H1 (cell line): ENCODE results near the gene JMJD8. TPM values are rescaled to one million over a fixed set of nuclear protein-coding genes. Genes with fewer than 3 reads are reported as not detected.

Experiments
- CTCF ChIA-PET: fragments of 300-600 bp; sonication (Branson Sonifier 250); formaldehyde crosslinking; loops from one replicate; lab custom pipeline; 2021; ENCODE audit not compliant: partially characterized antibody; lab: Charles Lee
- POLR2A ChIA-PET: fragments of 300-600 bp; sonication (Branson Sonifier 250); formaldehyde crosslinking; loops from one replicate; lab custom pipeline; 2021; ENCODE audit warnings: inconsistent platforms; ENCODE audit not compliant: partially characterized antibody; lab: Charles Lee
- DNase-seq, 2 experiments: peaks; one replicate each; pipeline versions ENCODE4 v3.0.0 to v3.0.0-alpha.2; 2010 to 2022; ENCODE audit warnings: low spot score in 2 of 2, low read depth in 1 of 2, mixed read lengths in 1 of 2
- FAIRE-seq: peaks from 2 replicates; lab custom pipeline; 2011; peaks lifted over from hg19 to GRCh38; lab: Jason Lieb, UNC
- H2AFZ ChIP-seq: 2 replicates; pipeline ENCODE4 v1.8.1; 2012; ENCODE audit warnings: low read length, inconsistent platforms
- H2AK5ac ChIP-seq: 2 replicates; pipeline ENCODE4 v1.6.1; 2013; ENCODE audit warnings: low read depth, low read length
- H2BK120ac ChIP-seq: replicated peaks from 2 replicates; pipeline ENCODE3; 2013; ENCODE audit warnings: low read depth, low read length, inconsistent platforms
- H2BK12ac ChIP-seq: 2 replicates; pipeline ENCODE4 v1.6.1; 2013; ENCODE audit warnings: low read depth, low read length
- H2BK15ac ChIP-seq: 2 replicates; pipeline ENCODE4 v1.6.1; 2013; ENCODE audit warnings: low read length
- H2BK20ac ChIP-seq: 2 replicates; pipeline ENCODE4 v1.6.1; 2013; ENCODE audit warnings: low read length
- H2BK5ac ChIP-seq: 2 replicates; pipeline ENCODE4 v1.6.1; 2013; ENCODE audit warnings: low read depth, low read length
- H3K14ac ChIP-seq: 2 replicates; pipeline ENCODE4 v1.6.1; 2013; ENCODE audit warnings: inconsistent platforms; ENCODE audit not compliant: insufficient read length
- H3K18ac ChIP-seq: 2 replicates; pipeline ENCODE4 v1.6.1; 2013; ENCODE audit warnings: low read length; ENCODE audit errors: extremely low read depth
- H3K23ac ChIP-seq: 2 replicates; pipeline ENCODE4 v1.6.1; 2013; ENCODE audit warnings: inconsistent platforms; ENCODE audit not compliant: insufficient read length
- H3K23me2 ChIP-seq: 2 replicates; pipeline ENCODE4 v1.6.1; 2013; ENCODE audit warnings: low read depth, low read length
- H3K27ac ChIP-seq: 2 replicates; pipeline ENCODE4 v1.6.1; 2011; ENCODE audit warnings: low read depth, low read length, inconsistent platforms
- H3K27me3 ChIP-seq, 4 experiments: replicated peaks in 1 of 4; 1 replicate in 1 of 4; 2 replicates in 3 of 4; pipeline versions ENCODE4 v1.6.1 to v1.8.1; 2011 to 2013; ENCODE audit warnings: low read length in 3 of 4, mild to moderate bottlenecking in 3 of 4, inconsistent platforms in 2 of 4, mixed read lengths in 2 of 4, moderate library complexity in 1 of 4; ENCODE audit not compliant: control insufficient read depth in 3 of 4, insufficient read depth in 3 of 4; ENCODE audit errors: extremely low read depth in 1 of 4
- H3K36me3 ChIP-seq, 4 experiments: 2 replicates each; pipeline versions ENCODE4 v1.6.1 to v1.8.1; 2011 to 2013; ENCODE audit warnings: mild to moderate bottlenecking in 4 of 4, low read length in 3 of 4, moderate library complexity in 2 of 4, control low read depth in 1 of 4, inconsistent platforms in 1 of 4; ENCODE audit not compliant: insufficient read depth in 4 of 4, control insufficient read depth in 2 of 4
- H3K4ac ChIP-seq: replicated peaks from 2 replicates; pipeline ENCODE3; 2013; ENCODE audit warnings: low read length, low read depth, mixed read lengths, inconsistent platforms; ENCODE audit not compliant: insufficient read length
- H3K4me1 ChIP-seq, 4 experiments: replicated peaks in 1 of 4; 1 replicate in 1 of 4; 2 replicates in 3 of 4; pipeline versions ENCODE4 v1.6.1 to v1.8.1; 2011 to 2013; ENCODE audit warnings: low read length in 3 of 4, inconsistent platforms in 2 of 4, mixed read lengths in 1 of 4; ENCODE audit not compliant: insufficient read depth in 4 of 4, control insufficient read depth in 3 of 4
- H3K4me2 ChIP-seq, 2 experiments: 2 replicates each; pipeline versions ENCODE4 v1.6.1 to v1.8.1; 2011 to 2013; ENCODE audit warnings: low read depth in 2 of 2, low read length in 2 of 2, control low read depth in 1 of 2, inconsistent platforms in 1 of 2, mild to moderate bottlenecking in 1 of 2; ENCODE audit not compliant: insufficient read depth in 1 of 2
- H3K4me3 ChIP-seq, 4 experiments: fragments of 200-600, 300-600 bp in 1 of 4; sonication (generic), shearing (Covaris generic), sonication (Bioruptor Twin) in 1 of 4; 2 replicates each; pipeline versions ENCODE4 v1.5.1 to v1.8.1; 2011 to 2016; ENCODE audit warnings: low read length in 4 of 4, low read depth in 3 of 4, control low read depth in 2 of 4, inconsistent platforms in 2 of 4, mild to moderate bottlenecking in 2 of 4, mixed read lengths in 1 of 4, moderate library complexity in 1 of 4; ENCODE audit not compliant: insufficient read depth in 2 of 4; ENCODE audit errors: extremely low read depth in 1 of 4
- H3K56ac ChIP-seq: replicated peaks from 2 replicates; pipeline ENCODE3; 2013; ENCODE audit warnings: low read depth, mild to moderate bottlenecking, mixed read lengths, low read length, inconsistent platforms; ENCODE audit not compliant: insufficient read length
- H3K79me1 ChIP-seq: 2 replicates; pipeline ENCODE4 v1.6.1; 2013; ENCODE audit warnings: low read depth, low read length, control low read depth
- H3K79me2 ChIP-seq, 2 experiments: 2 replicates each; pipeline versions ENCODE4 v1.6.1 to v1.8.1; 2012 to 2013; ENCODE audit warnings: low read length in 2 of 2, mild to moderate bottlenecking in 2 of 2, inconsistent platforms in 1 of 2; ENCODE audit not compliant: insufficient read depth in 2 of 2, control insufficient read depth in 1 of 2
- H3K9ac ChIP-seq, 4 experiments: replicated peaks in 1 of 4; 1 replicate in 1 of 4; 2 replicates in 3 of 4; pipeline versions ENCODE4 v1.6.1 to v1.8.1; 2011 to 2013; ENCODE audit warnings: low read depth in 3 of 4, low read length in 3 of 4, control low read depth in 2 of 4, mild to moderate bottlenecking in 2 of 4, moderate library complexity in 2 of 4, inconsistent platforms in 1 of 4; ENCODE audit errors: extremely low read depth in 1 of 4
- H3K9me3 ChIP-seq, 2 experiments: 2 replicates each; pipeline versions ENCODE4 v1.6.1 to v1.8.1; 2012 to 2013; ENCODE audit warnings: mild to moderate bottlenecking in 2 of 2, moderate library complexity in 2 of 2, control low read depth in 1 of 2, inconsistent platforms in 1 of 2, low read depth in 1 of 2, low read length in 1 of 2, mixed read lengths in 1 of 2; ENCODE audit not compliant: insufficient read depth in 2 of 2
- H4K20me1 ChIP-seq, 2 experiments: replicated peaks in 1 of 2; 2 replicates each; pipeline versions ENCODE3 to v1.8.1; 2011 to 2013; ENCODE audit warnings: inconsistent platforms in 2 of 2, low read length in 2 of 2, mild to moderate bottlenecking in 1 of 2; ENCODE audit not compliant: insufficient read depth in 2 of 2, control insufficient read depth in 1 of 2
- H4K5ac ChIP-seq: 2 replicates; pipeline ENCODE4 v1.6.1; 2013; ENCODE audit warnings: low read length, low read depth, mixed read lengths, inconsistent platforms; ENCODE audit not compliant: insufficient read length
- H4K8ac ChIP-seq: 2 replicates; pipeline ENCODE4 v1.8.0; 2013; ENCODE audit warnings: mild to moderate bottlenecking, moderate library complexity, low read length, inconsistent platforms; ENCODE audit not compliant: insufficient read depth; ENCODE audit errors: extremely low read depth
- H4K91ac ChIP-seq: replicated peaks from 2 replicates; pipeline ENCODE3; 2013; ENCODE audit warnings: low read length, mixed read lengths, inconsistent platforms; ENCODE audit not compliant: insufficient read length
- CHD1 ChIP-seq: IDR thresholded peaks from 2 replicates; pipeline ENCODE4 v1.6.1; 2012; ENCODE audit warnings: low read depth, low read length, improper control_type of control experiment
- CHD2 ChIP-seq: IDR thresholded peaks from 2 replicates; pipeline ENCODE4 v1.6.1; 2012; ENCODE audit warnings: low read length, improper control_type of control experiment
- JUND ChIP-seq: IDR thresholded peaks from 2 replicates; pipeline ENCODE4 v1.6.1; 2011; ENCODE audit warnings: mild to moderate bottlenecking, improper control_type of control experiment, low read length
- POLR2A ChIP-seq, 2 experiments: IDR thresholded peaks; 1 replicate in 1 of 2; 2 replicates in 1 of 2; pipeline ENCODE4 v1.6.1; 2011; ENCODE audit warnings: low read depth in 2 of 2, low read length in 2 of 2, mild to moderate bottlenecking in 2 of 2; ENCODE audit errors: control extremely low read depth in 1 of 2
- SAP30 ChIP-seq: fragments of 300-600 bp; sonication (generic); IDR thresholded peaks from 2 replicates; pipeline ENCODE4 v1.7.1; 2012; ENCODE audit warnings: low read length, moderate library complexity, mild to moderate bottlenecking, inconsistent platforms; ENCODE audit not compliant: insufficient read depth, insufficient replicate concordance
- WGBS, 2 experiments: shearing (Covaris generic) in 1 of 2; methylation state at CpG; one replicate each; pipeline versions ENCODE4 v1.1.6 to v1.1.7; 2013 to 2015; ENCODE audit warnings: low lambda C conversion rate in 2 of 2, mixed read lengths in 2 of 2, inconsistent platforms in 1 of 2, low coverage in 1 of 2, missing lambda C conversion rate in 1 of 2; ENCODE audit not compliant: insufficient replicate concordance in 2 of 2, insufficient coverage in 1 of 2, insufficient read length in 1 of 2; ENCODE audit errors: extremely low coverage in 1 of 2, missing lambda C conversion rate in 1 of 2; 5-methylcytosine and 5-hydroxymethylcytosine counted together
- polyA plus RNA-seq, 7 experiments: library from polyadenylated mRNA; depleted of rRNA in 3 of 7; stranded (reverse) in 5 of 7; unstranded in 2 of 7; fragments of >200 nt in 5 of 7; fragments of 200-250 nt in 2 of 7; gene quantifications; 1 replicate in 5 of 7; 2 replicates in 1 of 7; 4 replicates in 1 of 7; pipeline versions ENCODE4 v1.2.1 to v1.2.3, GENCODE V29; 2011 to 2013; ENCODE audit warnings: missing spikeins in 2 of 7, mixed read lengths in 2 of 7
- total RNA-seq: library from RNA; stranded (reverse); fragmentation: NEBNext Ultra II Directional; extraction: Animal tissue kit (Norgen Biotek cat#: 25700); gene quantifications from 2 replicates; pipeline ENCODE4 v1.2.1, GENCODE V29; 2021

JMJD8 gene
- total and polyA plus RNA-seq, 2 of the 8 experiments (the other 6 are each of a cell fraction or from before 2014, with no cell fraction given): 46.4 to 87.4 TPM

DNA sequence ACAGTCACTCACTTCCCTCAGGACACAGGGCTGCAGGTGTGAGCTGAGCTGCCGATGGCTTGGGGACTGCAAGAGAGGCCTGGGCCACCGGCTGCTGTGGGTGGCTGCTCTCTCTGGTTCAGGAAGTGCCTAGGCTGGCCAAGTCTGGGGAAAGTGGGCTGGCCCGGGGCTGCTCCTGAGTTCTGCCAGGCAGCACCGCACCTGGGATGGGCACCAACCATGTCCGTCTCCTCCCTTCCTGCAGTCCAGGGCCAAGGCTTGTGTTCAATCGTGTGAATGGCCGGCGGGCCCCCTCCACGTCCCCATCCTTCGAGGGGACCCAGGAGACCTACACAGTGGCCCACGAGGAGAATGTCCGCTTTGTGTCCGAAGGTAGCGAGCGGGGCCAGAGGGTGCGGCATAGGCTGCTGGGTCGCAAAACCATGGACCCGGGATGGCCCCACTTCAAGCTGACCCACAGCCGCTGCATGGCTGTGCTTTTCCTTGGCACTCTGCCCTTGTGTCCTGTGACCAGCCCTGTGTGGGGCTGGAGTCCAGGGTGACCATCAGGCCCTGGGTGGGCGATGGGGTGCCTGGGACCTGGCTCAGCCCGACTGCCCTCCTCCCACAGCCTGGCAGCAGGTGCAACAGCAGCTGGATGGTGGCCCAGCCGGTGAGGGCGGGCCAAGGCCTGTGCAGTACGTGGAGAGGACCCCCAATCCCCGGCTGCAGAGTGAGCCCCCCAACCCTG, 36.8 kb downstream of the JMJD8 start:
- Histone ChIP-seq H4K5ac (no peak overlapping the region), H3K18ac (no peak overlapping the region), H2AFZ (no peak overlapping the region), H3K9me3 (no peaks in the 10 kb centered on the region), H3K36me3 (peaks cover 0 to 4% (median 0%) of the 10 kb centered on the region in 4 experiments; a peak in 1 of 8 replicates), H3K27me3 (peaks cover 0 to 5% (median 1%) of the 10 kb centered on the region in 4 experiments; a peak in 2 of 7 replicates), H3K79me1 (no peaks in the 10 kb centered on the region; the same call in 1 of the 2 replicates), H3K23me2 (peaks cover 11% of the 10 kb centered on the region), H2AK5ac (no peak overlapping the region), H3K4me1 (peaks cover 0 to 8% (median 8%) of the 10 kb centered on the region in 4 experiments; a peak in 6 of 7 replicates), H4K91ac (no peak overlapping the region), H4K8ac (no peak overlapping the region), H3K14ac (no peak overlapping the region), H2BK5ac (no peak overlapping the region), H4K20me1 (peaks cover 0 to 7% of the 10 kb centered on the region in 2 experiments), H2BK15ac (no peak overlapping the region), H2BK12ac (no peak overlapping the region), H3K79me2 (peaks cover 0 to 2% of the 10 kb centered on the region in 2 experiments; a peak in 1 of 4 replicates), H3K23ac (no peak overlapping the region), H3K56ac (no peak overlapping the region)
- WGBS, 2 experiments: 93% methylated on average over 22 of the region's 25 CpGs; no CpG with 5 or more reads in 1 of the 2 experiments
- ChIA-PET CTCF (interaction anchor here (0.7 to 7.9 kb wide), 20 partner anchors 9 to 248 kb away, joined by 3 to 104 read pairs (median 6); partner anchors contain the start of genes JMJD8, METTL26, NHLRC4 and RHBDL1), POLR2A (interaction anchor here (0.8 to 2.9 kb wide), 14 partner anchors 8 to 276 kb away, joined by 3 to 14 read pairs (median 4); partner anchors contain the start of genes METTL26, MRPL28, RHBDL1 and RHOT2)
- no peak for DNase-seq
- TF ChIP-seq SAP30 (no peak), CHD2 (no peak), JUND (no peak), POLR2A (IDR thresholded peaks at IDR 0.05; ENCODE audit: control extremely low read depth in 1 of 2, low read depth in 2 of 2, low read length in 2 of 2) (no peak), CHD1 (no peak)
- TF ChIP-seq, all 59 proteins: peak for 0
- no peak overlapping the region for H2BK20ac ChIP-seq
- H2BK120ac ChIP-seq: no peak overlapping the region
- FAIRE-seq: no peak
- no peak overlapping the region for H3K9ac ChIP-seq
- no peak overlapping the region for H3K4ac ChIP-seq
- no peak overlapping the region; a peak in 1 of 4 replicates for H3K4me2 ChIP-seq
- no peak overlapping the region for H3K27ac ChIP-seq
- H3K4me3 ChIP-seq: no peak overlapping the region
